ENCODE results near the gene GLRX.
A peak's percentile ranks its signal among the peaks of the same experiment; 100 is the strongest.
"Not testable (repeated sequence)": the region's sequence is repeated elsewhere in the genome, so short reads cannot be mapped to it uniquely, and the experiment has no call there.

The GLRX gene

GRCh38 chr5:95851141-95851540 lies 28.6 kb upstream of the GLRX start:
- DNase-seq, result not testable (repeated sequence)

DNA sequence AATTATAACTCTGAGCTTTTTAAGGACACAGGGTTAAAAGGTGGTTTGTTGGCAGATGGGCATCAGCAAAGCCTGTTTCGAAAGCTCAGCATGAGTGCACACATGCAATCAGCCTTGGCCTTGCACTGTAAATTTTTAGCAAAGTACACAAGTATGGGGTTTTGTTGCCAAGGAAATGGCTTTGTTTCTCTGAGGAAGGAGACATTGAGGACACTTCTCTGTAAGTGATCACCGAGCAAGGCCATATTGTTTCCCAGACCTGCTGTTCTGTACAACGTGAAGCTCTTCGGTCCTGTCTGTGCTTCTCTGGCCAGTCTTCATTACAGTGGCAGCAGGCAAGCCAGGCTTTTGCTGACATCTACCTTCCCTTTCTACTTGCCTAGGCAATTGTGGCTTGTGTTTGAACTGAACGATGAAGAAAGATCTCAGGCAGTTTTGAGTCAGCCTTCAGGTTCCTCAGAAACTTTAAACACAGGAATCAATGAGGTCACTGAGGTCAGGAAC lies 27.9 kb upstream of the GLRX start:
- DNase-seq, result no peak

DNA sequence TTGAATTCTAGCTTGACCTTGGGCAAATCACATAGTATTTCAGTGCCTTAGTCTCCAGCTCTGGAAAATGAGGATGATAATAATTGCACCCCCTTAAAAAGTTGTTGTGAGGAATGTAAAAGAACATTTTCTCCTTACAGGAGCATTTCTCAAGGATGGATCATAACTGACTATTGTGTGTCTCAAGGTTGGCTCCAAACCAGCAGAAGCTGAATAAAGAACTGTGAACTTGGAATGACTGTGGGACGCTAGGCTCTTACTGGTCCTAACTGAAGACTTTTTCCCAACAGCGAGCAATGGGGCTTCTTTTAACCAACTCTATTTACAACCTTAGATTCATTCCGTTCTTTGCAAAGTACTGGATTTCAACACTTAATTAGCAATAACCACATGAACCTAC lies 26.2 kb upstream of the GLRX start:
- DNase-seq, result no peak

DNA sequence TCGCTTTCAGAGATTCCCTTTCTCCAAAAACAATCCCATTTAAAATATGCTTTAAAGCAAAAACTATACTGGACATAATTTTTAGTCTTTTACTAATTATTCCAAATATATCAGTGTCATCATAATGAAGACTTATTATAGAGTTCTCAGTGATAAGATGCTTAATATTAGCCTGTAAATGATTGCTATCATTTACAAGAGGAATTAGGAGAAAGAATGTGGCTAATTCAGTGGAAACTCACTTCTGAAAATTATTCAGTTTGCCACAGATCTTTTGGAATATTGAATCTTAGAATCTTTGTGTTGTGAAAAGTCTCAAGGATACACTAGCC lies 24.7 kb upstream of the GLRX start:
- DNase-seq, result no peak

DNA sequence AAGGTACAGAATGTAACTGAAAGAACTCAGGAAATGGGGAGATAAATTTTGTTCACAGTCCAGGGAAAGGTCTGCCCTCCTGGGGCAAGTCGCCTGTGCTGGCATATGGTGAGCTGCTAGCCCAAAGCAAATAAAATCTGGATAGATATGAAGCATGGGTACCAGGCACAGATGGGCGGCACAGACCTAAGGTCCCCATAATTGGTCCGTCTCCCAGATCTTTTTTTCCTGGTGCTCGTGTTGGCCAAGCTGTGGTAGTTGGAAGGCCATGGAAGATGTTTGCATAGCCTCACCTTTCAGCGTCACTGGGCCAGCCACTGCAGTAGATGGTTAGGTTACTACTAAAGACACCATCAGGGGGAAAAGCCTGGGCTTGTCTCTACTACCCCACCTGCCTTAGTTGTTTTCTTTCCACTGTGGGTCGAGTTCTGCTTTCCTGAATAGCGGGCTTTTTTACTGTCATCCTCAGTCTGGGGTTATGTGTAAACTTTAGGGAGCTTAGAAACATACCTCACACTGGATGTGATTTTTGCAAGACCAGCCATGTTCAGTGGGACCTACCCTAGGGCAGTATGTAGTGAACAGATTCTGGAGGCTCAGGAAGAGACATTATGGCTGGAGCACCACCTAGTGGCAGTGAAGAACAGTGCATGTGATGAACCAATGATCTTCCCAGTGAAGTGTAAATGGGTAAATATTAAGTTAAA lies 24.2 kb upstream of the GLRX start:
- DNase-seq, result peak; percentile 64 to 88

GRCh38 chr5:95845391-95845790 lies 22.9 kb upstream of the GLRX start:
- peak in 1 of 2 donors; percentile 77 for DNase-seq

DNA sequence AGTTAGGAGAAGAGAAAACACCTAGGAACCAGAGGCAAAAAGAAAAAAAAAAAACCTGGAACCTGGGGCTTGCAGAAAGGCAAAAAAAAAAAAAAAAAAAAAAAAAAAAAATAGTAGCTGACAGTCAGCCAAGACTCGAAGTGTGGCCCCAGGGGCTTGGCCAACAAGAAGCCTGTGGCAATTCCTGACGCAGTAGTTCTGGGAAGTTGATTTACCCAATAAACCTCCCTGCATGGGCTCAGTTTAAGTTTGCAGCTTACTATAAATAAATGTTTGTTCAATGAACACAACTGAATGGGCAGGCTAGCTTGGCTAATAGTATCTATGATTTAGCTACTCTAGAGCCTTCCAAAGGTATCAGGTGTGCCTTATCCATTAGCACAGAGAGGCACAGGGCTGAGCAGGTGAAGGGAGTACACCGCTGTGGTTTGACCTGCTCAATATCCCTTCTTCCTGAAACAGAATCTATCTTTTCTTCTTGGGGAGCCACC lies 21.3 kb upstream of the GLRX start:
- peak; percentile 70 to 80 for DNase-seq

- peak; percentile 94 to 99 for DNase-seq
Observed at GRCh38 chr5:95842854-95843544, 20.5 kb upstream of the GLRX start.

GRCh38 chr5:95841914-95842812 lies 19.6 kb upstream of the GLRX start:
- DNase-seq, result peak; percentile 93 to 100

- DNase-seq, result peak; percentile 72 to 86
Observed at GRCh38 chr5:95840956-95841705, 18.6 kb upstream of the GLRX start.

- no peak for DNase-seq
Observed at GRCh38 chr5:95839658-95840057, 17.1 kb upstream of the GLRX start.

DNA sequence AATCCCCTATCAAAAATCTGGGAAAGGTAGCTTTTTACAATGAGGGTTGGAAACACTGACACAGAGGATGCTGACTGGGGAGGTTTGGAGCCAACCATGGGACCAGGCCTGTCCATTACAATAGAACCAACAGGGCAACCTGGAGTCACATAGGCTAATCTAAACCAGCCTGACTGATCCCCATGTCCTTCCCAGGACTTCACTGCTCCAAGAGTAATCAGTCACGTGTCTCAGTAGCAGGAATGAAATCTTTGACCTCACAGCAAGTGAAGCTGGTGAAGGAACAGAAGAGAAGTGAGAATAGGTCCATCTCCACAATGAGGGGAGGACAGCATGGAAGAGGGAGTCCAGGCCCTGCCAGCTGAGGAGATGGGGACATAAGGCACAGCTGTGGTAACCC lies 16.0 kb upstream of the GLRX start:
- no peak for DNase-seq

GRCh38 chr5:95838001-95838520 lies 15.5 kb upstream of the GLRX start:
- no peak for DNase-seq

DNA sequence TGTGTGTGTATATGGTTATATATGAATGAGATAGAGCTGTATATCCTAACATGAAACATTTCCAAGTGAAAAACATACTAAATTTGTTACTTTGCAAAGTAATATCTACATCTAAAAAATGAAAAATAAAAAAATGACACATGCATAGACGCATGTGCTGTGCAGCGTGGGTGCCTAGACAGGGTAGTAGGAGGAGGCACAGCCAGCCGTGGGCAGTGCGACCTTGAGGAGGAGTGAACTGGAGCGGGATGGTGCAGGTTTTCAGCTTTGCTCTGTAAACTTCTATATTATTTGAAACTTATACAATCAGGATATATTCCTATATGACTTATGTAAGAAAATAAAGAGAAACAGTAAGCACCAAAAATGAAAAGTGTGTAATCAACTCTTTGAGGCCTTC lies 15.0 kb upstream of the GLRX start:
- no peak for DNase-seq

DNA sequence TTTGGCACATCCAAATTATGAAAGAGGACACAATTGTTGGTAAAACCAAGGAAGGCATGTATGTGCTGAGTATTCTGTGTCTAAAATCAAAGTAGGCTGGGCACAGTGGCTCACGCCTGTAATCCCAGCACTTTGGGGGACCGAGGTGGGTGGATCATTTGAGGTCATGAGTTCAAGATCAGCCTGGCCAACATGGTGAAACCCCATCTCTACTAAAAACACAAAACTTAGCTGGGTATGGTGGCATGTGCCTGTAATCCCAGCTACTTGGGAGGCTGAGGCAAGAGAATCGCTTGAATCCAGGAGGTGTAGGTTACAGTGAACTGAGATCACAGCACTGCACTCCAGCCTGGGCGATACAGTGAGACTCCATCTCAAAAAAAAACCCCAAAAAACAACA lies 14.4 kb upstream of the GLRX start:
- not testable (repeated sequence) for DNase-seq

- peak in 1 of 2 donors; percentile 50 for DNase-seq
Observed at GRCh38 chr5:95836544-95836943, 14.0 kb upstream of the GLRX start.

DNA sequence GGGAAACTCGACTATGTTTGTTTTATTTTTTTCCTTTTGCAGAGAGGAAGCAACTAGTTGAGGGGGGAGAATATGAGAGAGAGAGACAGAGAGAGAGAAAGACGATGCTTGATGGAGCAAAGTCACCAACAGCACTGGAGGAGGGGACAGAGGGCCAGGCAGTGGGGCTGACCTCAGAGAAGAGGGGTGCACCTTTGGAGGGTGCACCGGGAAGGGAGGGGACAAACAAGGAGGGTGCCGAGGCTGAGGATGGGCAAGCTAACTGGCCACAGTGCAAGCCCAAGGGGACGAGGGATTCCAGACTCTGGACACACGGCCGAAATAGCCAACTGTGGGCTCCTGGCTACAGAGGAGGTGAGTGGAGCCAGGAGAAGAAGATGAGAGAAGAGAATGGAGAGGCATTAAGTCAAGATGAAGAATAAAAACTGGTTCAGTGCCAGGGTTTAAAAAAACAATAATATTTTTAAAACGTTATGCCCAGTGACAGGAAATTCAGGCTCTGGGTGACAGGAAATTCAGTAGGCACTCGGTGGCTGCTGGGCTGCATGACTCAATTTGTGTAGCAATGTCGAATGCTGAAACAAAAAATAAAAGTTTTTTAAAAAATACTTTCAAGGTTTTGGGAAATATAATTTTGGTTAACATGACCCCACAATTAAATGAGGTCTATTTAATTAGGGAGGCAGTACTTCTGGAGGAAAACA lies 13.3 kb upstream of the GLRX start:
- peak; percentile 51 to 62 for DNase-seq

DNA sequence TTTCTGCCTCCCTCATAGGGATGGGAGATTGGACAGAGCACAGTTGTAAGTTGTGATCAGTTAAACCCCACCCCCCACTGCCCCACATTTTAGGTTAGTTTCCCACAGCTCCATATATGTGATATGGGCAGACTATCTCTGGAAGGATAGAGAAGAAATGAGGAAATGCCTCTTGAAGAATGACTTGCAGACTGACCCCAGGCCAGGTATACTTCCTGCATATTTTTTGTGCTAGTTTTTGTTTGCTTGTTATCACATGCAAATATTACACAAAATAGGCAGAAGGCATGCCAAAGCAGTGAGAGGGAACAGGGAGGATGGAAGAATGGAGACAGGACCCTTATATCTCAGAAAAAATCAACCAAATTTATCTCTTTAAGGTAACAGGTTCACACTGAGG lies 10.1 kb upstream of the GLRX start:
- no peak for DNase-seq

- no peak for DNase-seq
Observed at GRCh38 chr5:95830226-95830625, 7.7 kb upstream of the GLRX start.

DNA sequence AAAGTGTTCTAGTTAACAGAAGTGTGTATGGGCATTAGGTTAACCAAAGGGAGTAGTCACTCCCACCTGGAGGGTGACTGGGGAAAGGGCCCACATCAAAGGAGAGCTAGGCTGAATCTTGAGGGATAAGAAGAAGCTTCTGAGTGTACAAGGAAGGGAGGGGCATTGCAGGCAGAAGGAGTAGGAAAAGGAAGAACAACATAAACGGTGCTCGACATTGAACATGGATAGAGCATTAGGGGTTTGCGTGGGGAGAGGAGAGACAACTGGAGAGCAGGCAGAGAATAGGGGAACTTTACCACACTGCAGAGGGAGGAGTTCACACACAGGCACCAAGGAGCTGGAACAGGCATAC lies 5.3 kb upstream of the GLRX start:
- no peak for DNase-seq
